Sigmoid colon (tissue), 4 donors: ENCODE results near the gene AP2A2.
"Not testable (repeated sequence)": the region's sequence is repeated elsewhere in the genome, so short reads cannot be mapped to it uniquely, and the experiment has no call there.

ENCODE experiments used
- EP300 ChIP-seq, 4 donors: sonication (generic); formaldehyde crosslinking; IDR thresholded peaks; one replicate each; pipeline ENCODE4 v1.6.1; 2017; ENCODE audit warnings: antibody characterized with exemption in 4 of 4
- POLR2A ChIP-seq, 2 donors: fragments of 450-650 bp; IDR thresholded peaks; one replicate each; pipeline ENCODE4 v1.6.1; 2016; ENCODE audit warnings: antibody characterized with exemption in 2 of 2, mild to moderate bottlenecking in 2 of 2, moderate library complexity in 2 of 2
- POLR2AphosphoS5 ChIP-seq, 4 donors: sonication (generic); formaldehyde crosslinking; IDR thresholded peaks; one replicate each; pipeline ENCODE4 v1.6.1; 2017; ENCODE audit warnings: antibody characterized with exemption in 4 of 4
- TF ChIP-seq, protein P1 (sequence below), 4 experiments: fragments of 450-650 bp in 3 of 4; fragments of 200-600 bp in 1 of 4; IDR thresholded peaks; one replicate each; pipeline ENCODE4 v1.5.1; 2016 to 2019; ENCODE audit warnings: antibody characterized with exemption in 4 of 4, mild to moderate bottlenecking in 3 of 4, moderate library complexity in 2 of 4

DNA sequence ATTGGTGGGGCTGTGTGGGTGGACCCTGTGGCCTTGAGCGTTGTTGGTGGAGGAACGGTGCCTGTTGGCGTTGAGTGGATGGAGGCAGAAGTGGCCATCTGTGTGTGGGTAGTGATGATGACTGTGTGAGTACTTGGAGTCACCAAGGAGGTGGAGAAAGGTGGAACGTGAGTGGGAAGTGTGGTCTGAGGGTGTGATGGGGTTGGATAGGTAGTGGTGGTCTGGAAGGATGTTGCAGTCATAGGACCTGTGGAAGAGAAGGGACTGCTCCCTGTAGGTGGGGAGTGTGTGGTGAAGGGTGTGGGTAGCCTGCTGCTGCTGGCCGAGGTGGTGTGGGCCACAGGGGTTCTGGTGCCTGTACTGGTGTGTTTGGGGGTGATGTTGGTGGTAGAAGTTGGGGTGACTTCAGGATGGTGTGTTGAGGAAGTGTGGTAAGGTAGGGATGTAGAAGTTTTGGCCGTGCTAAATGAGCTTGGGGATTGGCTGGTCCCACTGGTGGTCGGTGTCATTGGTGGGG lies 91.0 kb downstream of the AP2A2 start:
- TF ChIP-seq, protein P1, sequence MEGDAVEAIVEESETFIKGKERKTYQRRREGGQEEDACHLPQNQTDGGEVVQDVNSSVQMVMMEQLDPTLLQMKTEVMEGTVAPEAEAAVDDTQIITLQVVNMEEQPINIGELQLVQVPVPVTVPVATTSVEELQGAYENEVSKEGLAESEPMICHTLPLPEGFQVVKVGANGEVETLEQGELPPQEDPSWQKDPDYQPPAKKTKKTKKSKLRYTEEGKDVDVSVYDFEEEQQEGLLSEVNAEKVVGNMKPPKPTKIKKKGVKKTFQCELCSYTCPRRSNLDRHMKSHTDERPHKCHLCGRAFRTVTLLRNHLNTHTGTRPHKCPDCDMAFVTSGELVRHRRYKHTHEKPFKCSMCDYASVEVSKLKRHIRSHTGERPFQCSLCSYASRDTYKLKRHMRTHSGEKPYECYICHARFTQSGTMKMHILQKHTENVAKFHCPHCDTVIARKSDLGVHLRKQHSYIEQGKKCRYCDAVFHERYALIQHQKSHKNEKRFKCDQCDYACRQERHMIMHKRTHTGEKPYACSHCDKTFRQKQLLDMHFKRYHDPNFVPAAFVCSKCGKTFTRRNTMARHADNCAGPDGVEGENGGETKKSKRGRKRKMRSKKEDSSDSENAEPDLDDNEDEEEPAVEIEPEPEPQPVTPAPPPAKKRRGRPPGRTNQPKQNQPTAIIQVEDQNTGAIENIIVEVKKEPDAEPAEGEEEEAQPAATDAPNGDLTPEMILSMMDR (IDR thresholded peaks at IDR 0.05) = not testable (repeated sequence)
- not testable (repeated sequence) for TF ChIP-seq POLR2A, POLR2AphosphoS5, EP300 (IDR thresholded peaks at IDR 0.05)
